WTC11 (cell line): ENCODE data around the gene MAP6D1.

Experiments used
- CREB1 ChIP-seq: sonication (generic); formaldehyde crosslinking; IDR thresholded peaks from 2 replicates; pipeline ENCODE4 v1.8.0; 2023; ENCODE audit warnings: mild to moderate bottlenecking, missing genetic modification reagents
- CTCF ChIP-seq: fragments of 200-600 bp; IDR thresholded peaks from 2 replicates; pipeline ENCODE4 v1.8.0; 2022; ENCODE audit warnings: antibody characterized with exemption
- E2F1 ChIP-seq: sonication (generic); formaldehyde crosslinking; IDR thresholded peaks from 2 replicates; pipeline ENCODE4 v1.8.0; 2022; ENCODE audit warnings: mild to moderate bottlenecking, missing genetic modification reagents
- FOXJ3 ChIP-seq: sonication (generic); formaldehyde crosslinking; IDR thresholded peaks from 2 replicates; pipeline ENCODE4 v1.9.0; 2021; ENCODE audit warnings: missing genetic modification reagents, mild to moderate bottlenecking, borderline replicate concordance
- NR2C2 ChIP-seq: sonication (generic); formaldehyde crosslinking; IDR thresholded peaks from 2 replicates; pipeline ENCODE4 v1.8.0; 2022; ENCODE audit warnings: mild to moderate bottlenecking, missing genetic modification reagents
- RELA ChIP-seq: sonication (generic); formaldehyde crosslinking; IDR thresholded peaks from 2 replicates; pipeline ENCODE4 v1.8.1; 2022; ENCODE audit warnings: missing genetic modification reagents, mild to moderate bottlenecking, borderline replicate concordance
- ZNF219 ChIP-seq: sonication (generic); formaldehyde crosslinking; IDR thresholded peaks from 2 replicates; pipeline ENCODE4 v1.8.0; 2023; ENCODE audit warnings: missing genetic modification reagents, mild to moderate bottlenecking, borderline replicate concordance
- ZNF232 ChIP-seq: sonication (generic); formaldehyde crosslinking; IDR thresholded peaks from 2 replicates; pipeline ENCODE4 v1.8.0; 2022; ENCODE audit warnings: mild to moderate bottlenecking, missing genetic modification reagents
- TF ChIP-seq, protein P1 (sequence below): sonication (generic); formaldehyde crosslinking; IDR thresholded peaks from 2 replicates; pipeline ENCODE4 v1.8.1; 2022; ENCODE audit warnings: mild to moderate bottlenecking, missing genetic modification reagents, moderate library complexity, borderline replicate concordance
- TF ChIP-seq, protein P2 (sequence below): sonication (generic); formaldehyde crosslinking; IDR thresholded peaks from 2 replicates; pipeline ENCODE4 v1.8.0; 2022; ENCODE audit warnings: missing genetic modification reagents

DNA sequence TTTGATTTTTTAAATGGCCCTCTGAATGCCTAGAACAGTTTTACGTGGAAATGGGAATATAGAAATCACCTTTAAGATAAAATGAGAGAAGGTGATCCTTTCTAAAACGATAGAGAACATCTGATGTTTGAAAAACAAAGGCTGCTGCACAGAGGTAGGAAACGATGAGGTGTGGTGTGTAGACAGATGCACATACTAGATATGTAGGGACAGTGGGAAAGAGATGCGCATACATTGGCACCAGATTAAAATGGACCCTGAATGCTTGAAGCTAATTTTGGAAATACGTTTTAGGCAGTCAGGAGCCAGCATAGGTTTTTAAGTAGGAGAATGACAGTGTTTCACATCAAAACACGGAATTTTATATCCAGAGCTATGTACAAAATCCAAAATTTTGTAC is 29.0 kb downstream of the MAP6D1 start:
- no peak for TF ChIP-seq CTCF
- TF ChIP-seq FOXJ3 (CRISPR knock-in tag) = no peak
- TF ChIP-seq NR2C2 = no peak
- TF ChIP-seq E2F1 = no peak
- no peak for TF ChIP-seq CREB1 (CRISPR knock-in tag)
- no peak for TF ChIP-seq ZNF219 (CRISPR knock-in tag)
- TF ChIP-seq RELA (CRISPR knock-in tag) = no peak
- TF ChIP-seq, protein P1, sequence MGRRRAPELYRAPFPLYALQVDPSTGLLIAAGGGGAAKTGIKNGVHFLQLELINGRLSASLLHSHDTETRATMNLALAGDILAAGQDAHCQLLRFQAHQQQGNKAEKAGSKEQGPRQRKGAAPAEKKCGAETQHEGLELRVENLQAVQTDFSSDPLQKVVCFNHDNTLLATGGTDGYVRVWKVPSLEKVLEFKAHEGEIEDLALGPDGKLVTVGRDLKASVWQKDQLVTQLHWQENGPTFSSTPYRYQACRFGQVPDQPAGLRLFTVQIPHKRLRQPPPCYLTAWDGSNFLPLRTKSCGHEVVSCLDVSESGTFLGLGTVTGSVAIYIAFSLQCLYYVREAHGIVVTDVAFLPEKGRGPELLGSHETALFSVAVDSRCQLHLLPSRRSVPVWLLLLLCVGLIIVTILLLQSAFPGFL (CRISPR knock-in tag) = no peak
- no peak for TF ChIP-seq ZNF232 (CRISPR knock-in tag)
- TF ChIP-seq, protein P2, sequence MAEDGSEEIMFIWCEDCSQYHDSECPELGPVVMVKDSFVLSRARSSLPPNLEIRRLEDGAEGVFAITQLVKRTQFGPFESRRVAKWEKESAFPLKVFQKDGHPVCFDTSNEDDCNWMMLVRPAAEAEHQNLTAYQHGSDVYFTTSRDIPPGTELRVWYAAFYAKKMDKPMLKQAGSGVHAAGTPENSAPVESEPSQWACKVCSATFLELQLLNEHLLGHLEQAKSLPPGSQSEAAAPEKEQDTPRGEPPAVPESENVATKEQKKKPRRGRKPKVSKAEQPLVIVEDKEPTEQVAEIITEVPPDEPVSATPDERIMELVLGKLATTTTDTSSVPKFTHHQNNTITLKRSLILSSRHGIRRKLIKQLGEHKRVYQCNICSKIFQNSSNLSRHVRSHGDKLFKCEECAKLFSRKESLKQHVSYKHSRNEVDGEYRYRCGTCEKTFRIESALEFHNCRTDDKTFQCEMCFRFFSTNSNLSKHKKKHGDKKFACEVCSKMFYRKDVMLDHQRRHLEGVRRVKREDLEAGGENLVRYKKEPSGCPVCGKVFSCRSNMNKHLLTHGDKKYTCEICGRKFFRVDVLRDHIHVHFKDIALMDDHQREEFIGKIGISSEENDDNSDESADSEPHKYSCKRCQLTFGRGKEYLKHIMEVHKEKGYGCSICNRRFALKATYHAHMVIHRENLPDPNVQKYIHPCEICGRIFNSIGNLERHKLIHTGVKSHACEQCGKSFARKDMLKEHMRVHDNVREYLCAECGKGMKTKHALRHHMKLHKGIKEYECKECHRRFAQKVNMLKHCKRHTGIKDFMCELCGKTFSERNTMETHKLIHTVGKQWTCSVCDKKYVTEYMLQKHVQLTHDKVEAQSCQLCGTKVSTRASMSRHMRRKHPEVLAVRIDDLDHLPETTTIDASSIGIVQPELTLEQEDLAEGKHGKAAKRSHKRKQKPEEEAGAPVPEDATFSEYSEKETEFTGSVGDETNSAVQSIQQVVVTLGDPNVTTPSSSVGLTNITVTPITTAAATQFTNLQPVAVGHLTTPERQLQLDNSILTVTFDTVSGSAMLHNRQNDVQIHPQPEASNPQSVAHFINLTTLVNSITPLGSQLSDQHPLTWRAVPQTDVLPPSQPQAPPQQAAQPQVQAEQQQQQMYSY (CRISPR knock-in tag) = no peak
